HCT116 (cell line): Measurements from ENCODE around the gene MACC1.

Source experiments
- CTCF ChIP-seq, 3 experiments: fragments of 200-600 bp in 1 of 3; sonication (generic) in 1 of 3; IDR thresholded peaks in 2 of 3; conservative IDR thresholded peaks in 1 of 3; 2 replicates each; pipeline ENCODE4 v1.5.1; 2012 to 2017; ENCODE audit warnings: low read depth in 2 of 3, low read length in 2 of 3, antibody characterized with exemption in 1 of 3, borderline replicate concordance in 1 of 3, control low read depth in 1 of 3, mild to moderate bottlenecking in 1 of 3, mixed read lengths in 1 of 3, mixed run types in 1 of 3, moderate library complexity in 1 of 3; ENCODE audit not compliant: insufficient read depth in 1 of 3
- EZH2 ChIP-seq: fragments of 200-600 bp; sonication (generic); IDR thresholded peaks from 2 replicates; pipeline ENCODE4 v1.6.1; 2017; ENCODE audit warnings: antibody characterized with exemption, mixed run types
- FOSL1 ChIP-seq: IDR thresholded peaks from 2 replicates; pipeline ENCODE4 v1.6.1; 2012; ENCODE audit warnings: low read depth
- MAX ChIP-seq: IDR thresholded peaks from 2 replicates; pipeline ENCODE4 v1.6.1; 2012
- POLR2AphosphoS5 ChIP-seq: IDR thresholded peaks from 2 replicates; pipeline ENCODE4 v1.6.1; 2011; ENCODE audit warnings: mild to moderate bottlenecking, low read depth, low read length, moderate library complexity
- RAD21 ChIP-seq: IDR thresholded peaks from 2 replicates; pipeline ENCODE4 v1.6.1; 2012; ENCODE audit warnings: low read depth, mild to moderate bottlenecking
- SIN3A ChIP-seq: IDR thresholded peaks from 2 replicates; pipeline ENCODE4 v1.6.1; 2012; ENCODE audit warnings: low read depth
- TF ChIP-seq, protein P1 (sequence below): IDR thresholded peaks from 2 replicates; pipeline ENCODE4 v1.6.1; 2012; ENCODE audit warnings: low read depth

- no peak for TF ChIP-seq CTCF (IDR thresholded peaks at IDR 0.05 in 2 of 3, conservative IDR thresholded peaks at IDR 0.05 in 1 of 3; ENCODE audit: borderline replicate concordance in 1 of 3, insufficient read depth in 1 of 3, low read depth in 2 of 3, low read length in 2 of 3)
- TF ChIP-seq MAX: no peak
- TF ChIP-seq, protein P1, sequence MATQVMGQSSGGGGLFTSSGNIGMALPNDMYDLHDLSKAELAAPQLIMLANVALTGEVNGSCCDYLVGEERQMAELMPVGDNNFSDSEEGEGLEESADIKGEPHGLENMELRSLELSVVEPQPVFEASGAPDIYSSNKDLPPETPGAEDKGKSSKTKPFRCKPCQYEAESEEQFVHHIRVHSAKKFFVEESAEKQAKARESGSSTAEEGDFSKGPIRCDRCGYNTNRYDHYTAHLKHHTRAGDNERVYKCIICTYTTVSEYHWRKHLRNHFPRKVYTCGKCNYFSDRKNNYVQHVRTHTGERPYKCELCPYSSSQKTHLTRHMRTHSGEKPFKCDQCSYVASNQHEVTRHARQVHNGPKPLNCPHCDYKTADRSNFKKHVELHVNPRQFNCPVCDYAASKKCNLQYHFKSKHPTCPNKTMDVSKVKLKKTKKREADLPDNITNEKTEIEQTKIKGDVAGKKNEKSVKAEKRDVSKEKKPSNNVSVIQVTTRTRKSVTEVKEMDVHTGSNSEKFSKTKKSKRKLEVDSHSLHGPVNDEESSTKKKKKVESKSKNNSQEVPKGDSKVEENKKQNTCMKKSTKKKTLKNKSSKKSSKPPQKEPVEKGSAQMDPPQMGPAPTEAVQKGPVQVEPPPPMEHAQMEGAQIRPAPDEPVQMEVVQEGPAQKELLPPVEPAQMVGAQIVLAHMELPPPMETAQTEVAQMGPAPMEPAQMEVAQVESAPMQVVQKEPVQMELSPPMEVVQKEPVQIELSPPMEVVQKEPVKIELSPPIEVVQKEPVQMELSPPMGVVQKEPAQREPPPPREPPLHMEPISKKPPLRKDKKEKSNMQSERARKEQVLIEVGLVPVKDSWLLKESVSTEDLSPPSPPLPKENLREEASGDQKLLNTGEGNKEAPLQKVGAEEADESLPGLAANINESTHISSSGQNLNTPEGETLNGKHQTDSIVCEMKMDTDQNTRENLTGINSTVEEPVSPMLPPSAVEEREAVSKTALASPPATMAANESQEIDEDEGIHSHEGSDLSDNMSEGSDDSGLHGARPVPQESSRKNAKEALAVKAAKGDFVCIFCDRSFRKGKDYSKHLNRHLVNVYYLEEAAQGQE: no peak
- no peak for TF ChIP-seq POLR2AphosphoS5
- no peak for TF ChIP-seq SIN3A
- no peak for TF ChIP-seq EZH2
- TF ChIP-seq FOSL1: no peak
- no peak for TF ChIP-seq RAD21
Measured at GRCh38 chr7:20226860-20227259, 9.7 kb upstream of the MACC1 start.
